ENCODE results near the gene YDJC. TPM values are rescaled to one million over a fixed set of nuclear protein-coding genes. Genes with fewer than 3 reads are reported as not detected.
A peak's percentile ranks its signal among the peaks of the same experiment; 100 is the strongest.
"Not testable (repeated sequence)": the region's sequence is repeated elsewhere in the genome, so short reads cannot be mapped to it uniquely, and the experiment has no call there.

Gene YDJC
- total RNA-seq, 2 donors from 2014 or later = 21.1 to 35.4 TPM

DNA sequence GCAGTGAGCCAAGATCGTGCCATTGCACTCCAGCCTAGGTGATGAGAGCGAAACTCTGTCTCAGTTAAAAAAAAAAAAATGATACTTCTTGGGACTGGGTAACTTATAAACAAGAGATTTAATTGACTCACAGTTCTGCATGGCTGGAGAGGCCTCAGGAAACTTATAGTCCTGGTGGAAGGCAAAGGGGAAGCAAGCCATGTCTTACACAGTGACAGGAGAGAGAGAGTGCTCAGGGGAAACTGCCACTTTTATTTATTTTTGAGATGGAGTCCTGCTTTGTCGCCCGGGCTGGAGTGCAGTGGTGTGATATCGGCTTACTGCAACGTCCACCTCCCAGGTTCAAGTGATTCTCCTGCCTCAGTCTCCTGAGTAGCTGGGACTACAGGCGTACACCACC, 20.5 kb upstream of the YDJC start:
- H3K9me3 ChIP-seq = no peaks in the 10 kb centered on the region
- H3K4me3 ChIP-seq = no peak overlapping the region
- H3K27me3 ChIP-seq = no peaks in the 10 kb centered on the region
- no peak for DNase-seq
- H3K4me1 ChIP-seq = peaks cover 14% of the 10 kb centered on the region
- TF ChIP-seq, protein P1, sequence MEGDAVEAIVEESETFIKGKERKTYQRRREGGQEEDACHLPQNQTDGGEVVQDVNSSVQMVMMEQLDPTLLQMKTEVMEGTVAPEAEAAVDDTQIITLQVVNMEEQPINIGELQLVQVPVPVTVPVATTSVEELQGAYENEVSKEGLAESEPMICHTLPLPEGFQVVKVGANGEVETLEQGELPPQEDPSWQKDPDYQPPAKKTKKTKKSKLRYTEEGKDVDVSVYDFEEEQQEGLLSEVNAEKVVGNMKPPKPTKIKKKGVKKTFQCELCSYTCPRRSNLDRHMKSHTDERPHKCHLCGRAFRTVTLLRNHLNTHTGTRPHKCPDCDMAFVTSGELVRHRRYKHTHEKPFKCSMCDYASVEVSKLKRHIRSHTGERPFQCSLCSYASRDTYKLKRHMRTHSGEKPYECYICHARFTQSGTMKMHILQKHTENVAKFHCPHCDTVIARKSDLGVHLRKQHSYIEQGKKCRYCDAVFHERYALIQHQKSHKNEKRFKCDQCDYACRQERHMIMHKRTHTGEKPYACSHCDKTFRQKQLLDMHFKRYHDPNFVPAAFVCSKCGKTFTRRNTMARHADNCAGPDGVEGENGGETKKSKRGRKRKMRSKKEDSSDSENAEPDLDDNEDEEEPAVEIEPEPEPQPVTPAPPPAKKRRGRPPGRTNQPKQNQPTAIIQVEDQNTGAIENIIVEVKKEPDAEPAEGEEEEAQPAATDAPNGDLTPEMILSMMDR (IDR thresholded peaks at IDR 0.05) = no peak
- intact Hi-C loops (cut with DNase I) = no loop called here
- H3K27ac ChIP-seq = no peak overlapping the region
- no peaks in the 10 kb centered on the region for H3K36me3 ChIP-seq
- H3K9ac ChIP-seq (ENCODE audit: low read depth in 2 of 2, low read length in 2 of 2) = no peak overlapping the region

DNA sequence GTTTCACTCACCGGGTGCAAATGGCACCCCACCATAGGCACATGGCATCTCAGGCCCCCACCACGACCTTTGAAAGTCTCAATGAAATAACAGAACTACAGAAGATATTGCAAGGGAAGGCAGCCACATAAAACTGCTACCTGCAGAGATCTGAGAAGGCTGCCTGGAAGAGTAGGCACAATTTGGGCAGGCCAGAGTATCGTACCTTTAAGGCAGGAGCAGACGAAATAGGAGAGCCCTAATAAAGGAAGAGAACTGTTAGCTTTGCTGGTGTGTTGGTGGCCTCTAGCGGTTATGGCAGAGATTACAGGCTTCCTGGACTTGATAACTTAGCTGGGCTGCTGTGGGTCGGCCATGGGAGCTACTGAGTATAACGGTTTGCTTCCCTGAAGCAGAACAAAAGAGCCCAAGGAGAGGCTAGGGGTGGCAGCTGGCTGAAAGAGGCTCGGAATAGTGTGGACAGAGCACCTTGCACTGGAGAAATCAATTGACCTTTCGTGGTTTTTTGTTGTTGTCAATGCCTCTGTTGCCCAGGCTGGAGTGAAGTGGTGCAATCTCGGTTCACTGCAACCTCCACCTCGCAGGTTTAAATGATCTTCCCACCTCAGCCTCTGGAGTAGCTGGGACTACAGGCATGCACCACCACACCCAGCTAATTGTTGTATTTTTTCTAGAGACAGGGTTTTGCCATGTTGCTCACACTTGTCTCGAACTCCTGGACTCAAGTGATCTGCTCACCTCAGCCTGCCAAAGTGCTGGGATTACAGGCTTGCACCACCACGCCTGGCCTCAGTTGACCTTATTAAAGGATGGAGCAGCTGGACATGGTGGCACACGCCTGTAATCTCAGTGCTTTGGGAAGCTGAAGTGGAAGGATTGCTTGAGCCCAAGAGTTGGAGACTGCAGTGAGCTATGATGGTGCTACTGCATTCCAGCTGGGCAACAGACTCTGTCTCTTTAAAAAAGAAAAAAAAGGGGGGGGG, 17.1 kb upstream of the YDJC start:
- Histone ChIP-seq H3K9me3 (no peaks in the 10 kb centered on the region), H3K4me1 (peaks cover 14% of the 10 kb centered on the region), H3K9ac (ENCODE audit: low read depth in 2 of 2, low read length in 2 of 2) (no peak overlapping the region), H3K27me3 (no peaks in the 10 kb centered on the region), H3K36me3 (no peaks in the 10 kb centered on the region), H3K27ac (no peak overlapping the region), H3K4me3 (no peak overlapping the region)
- peak; percentile 84 for DNase-seq
- TF ChIP-seq, protein P1 (IDR thresholded peaks at IDR 0.05) = peak; percentile 82
- intact Hi-C loops (cut with DNase I) = no loop called here

DNA sequence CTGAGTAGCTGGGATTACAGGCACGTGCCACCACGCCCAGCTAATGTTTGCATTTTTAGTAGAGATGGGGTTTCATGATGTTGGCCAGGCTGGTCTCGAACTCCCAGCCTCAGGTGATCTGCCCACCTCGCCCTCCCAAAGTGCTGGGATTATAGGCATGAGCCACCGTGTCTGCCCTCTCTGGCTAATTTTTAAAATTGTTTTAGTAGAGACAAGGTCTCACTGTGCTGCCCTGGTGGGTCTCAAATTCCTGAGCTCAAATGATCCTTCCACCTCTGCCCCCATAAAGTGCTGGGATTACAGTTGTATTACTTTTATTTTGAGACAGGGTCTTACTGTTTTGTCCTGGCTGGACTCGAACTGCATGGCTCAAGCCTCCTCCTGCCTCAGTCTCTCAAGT, 15.7 kb upstream of the YDJC start:
- DNase-seq; H3K27ac ChIP-seq; H3K4me1 ChIP-seq; H3K9me3 ChIP-seq; H3K4me3 ChIP-seq; H3K36me3 ChIP-seq; H3K27me3 ChIP-seq; H3K9ac ChIP-seq (ENCODE audit: low read depth in 2 of 2, low read length in 2 of 2); intact Hi-C loops (cut with DNase I): not testable (repeated sequence)

DNA sequence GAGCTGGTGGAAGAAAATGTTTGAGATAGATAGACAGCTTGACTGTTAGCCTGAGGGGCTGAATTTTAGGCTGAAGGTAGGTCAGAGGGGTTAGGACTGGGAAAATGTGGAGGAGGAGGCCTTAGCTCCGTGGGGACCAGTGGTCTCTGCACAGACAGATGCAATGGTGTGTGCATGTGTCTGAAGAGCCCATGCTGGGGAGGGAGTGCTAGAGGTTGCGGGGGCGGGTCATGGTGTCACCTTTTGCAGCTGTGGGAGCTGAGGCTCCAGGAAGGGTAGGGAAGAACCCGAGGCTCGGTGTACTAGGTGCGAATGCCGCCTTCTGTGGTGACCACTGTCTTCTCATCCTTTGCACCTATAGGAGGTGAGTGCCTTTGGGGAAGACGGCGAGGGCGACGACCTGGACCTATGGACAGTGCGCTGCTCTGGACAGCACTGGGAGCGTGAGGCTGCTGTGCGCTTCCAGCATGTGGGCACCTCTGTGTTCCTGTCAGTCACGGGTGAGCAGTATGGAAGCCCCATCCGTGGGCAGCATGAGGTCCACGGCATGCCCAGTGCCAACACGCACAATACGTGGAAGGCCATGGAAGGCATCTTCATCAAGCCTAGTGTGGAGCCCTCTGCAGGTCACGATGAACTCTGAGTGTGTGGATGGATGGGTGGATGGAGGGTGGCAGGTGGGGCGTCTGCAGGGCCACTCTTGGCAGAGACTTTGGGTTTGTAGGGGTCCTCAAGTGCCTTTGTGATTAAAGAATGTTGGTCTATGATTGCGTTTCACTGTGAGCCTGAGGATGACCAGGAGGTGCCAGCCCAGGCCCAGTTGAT, 13.9 kb upstream of the YDJC start:
- no peak for DNase-seq
- TF ChIP-seq, protein P1 (IDR thresholded peaks at IDR 0.05) = no peak
- Histone ChIP-seq H3K27me3 (no peaks in the 10 kb centered on the region), H3K36me3 (no peaks in the 10 kb centered on the region), H3K27ac (no peak overlapping the region), H3K9me3 (no peaks in the 10 kb centered on the region), H3K9ac (ENCODE audit: low read depth in 2 of 2, low read length in 2 of 2) (no peak overlapping the region), H3K4me3 (no peak overlapping the region), H3K4me1 (peaks cover 4% of the 10 kb centered on the region)
- intact Hi-C loops (cut with DNase I) = no loop called here

DNA sequence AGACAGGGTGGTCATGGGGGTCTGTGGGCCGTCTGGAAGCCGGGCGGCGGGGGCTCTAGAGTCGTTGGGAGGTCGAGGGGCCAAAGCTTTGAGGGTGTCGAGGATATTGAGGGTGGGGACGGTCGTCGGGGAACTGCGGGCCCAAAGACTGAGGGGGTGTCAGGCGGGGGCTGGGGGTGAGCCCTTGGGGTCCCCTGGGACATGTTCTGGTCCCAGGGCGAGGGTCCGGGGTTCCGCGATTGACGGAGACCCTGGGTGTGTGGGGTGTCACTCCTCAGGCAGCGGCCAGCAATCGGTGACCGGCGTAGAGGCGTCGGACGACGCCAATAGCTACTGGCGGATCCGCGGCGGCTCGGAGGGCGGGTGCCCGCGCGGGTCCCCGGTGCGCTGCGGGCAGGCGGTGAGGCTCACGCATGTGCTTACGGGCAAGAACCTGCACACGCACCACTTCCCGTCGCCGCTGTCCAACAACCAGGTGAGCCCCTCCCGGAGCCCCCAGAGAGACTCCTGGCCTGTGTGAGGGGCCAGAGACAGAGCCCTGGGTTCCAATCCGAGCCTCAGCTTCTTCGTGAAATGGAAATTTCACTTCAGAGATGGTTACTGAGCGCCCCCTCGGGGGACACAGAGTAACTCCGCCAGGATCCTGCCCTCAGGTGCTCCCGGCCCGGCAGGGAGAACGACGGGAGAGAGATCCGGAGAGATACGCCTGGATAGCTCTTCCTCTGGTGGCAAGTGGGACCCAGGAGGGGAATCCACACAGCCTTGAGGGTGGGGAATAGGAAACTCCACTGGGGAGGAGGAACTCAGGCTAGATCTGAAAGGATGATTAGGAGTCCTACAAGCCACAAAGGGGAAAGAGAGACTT, 13.0 kb upstream of the YDJC start:
- H3K36me3 ChIP-seq = no peaks in the 10 kb centered on the region
- TF ChIP-seq, protein P1 (IDR thresholded peaks at IDR 0.05) = peak; percentile 50
- H3K9me3 ChIP-seq = no peaks in the 10 kb centered on the region
- H3K27ac ChIP-seq = peak overlapping the region; percentile 33
- DNase-seq = peak; percentile 78
- intact Hi-C loops (cut with DNase I) = no loop called here
- peaks cover 4% of the 10 kb centered on the region for H3K4me1 ChIP-seq
- H3K4me3 ChIP-seq = peak overlapping the region; percentile 80
- peak overlapping the region; percentile 71 to 79 for H3K9ac ChIP-seq (ENCODE audit: low read depth in 2 of 2, low read length in 2 of 2)
- H3K27me3 ChIP-seq = no peaks in the 10 kb centered on the region
